Fibroblast of the conjunctiva (primary cell): ENCODE data around the gene MFAP2.
"Not testable (repeated sequence)": the region's sequence is repeated elsewhere in the genome, so short reads cannot be mapped to it uniquely, and the experiment has no call there.

Experiments used
- DNase-seq: peaks from one replicate; pipeline ENCODE4 v3.0.0-alpha.2; 2010; ENCODE audit warnings: low read depth

The MFAP2 gene

GRCh38 chr1:16929146-16930041 is 51.0 kb downstream of the MFAP2 start:
- not testable (repeated sequence) for DNase-seq

DNA sequence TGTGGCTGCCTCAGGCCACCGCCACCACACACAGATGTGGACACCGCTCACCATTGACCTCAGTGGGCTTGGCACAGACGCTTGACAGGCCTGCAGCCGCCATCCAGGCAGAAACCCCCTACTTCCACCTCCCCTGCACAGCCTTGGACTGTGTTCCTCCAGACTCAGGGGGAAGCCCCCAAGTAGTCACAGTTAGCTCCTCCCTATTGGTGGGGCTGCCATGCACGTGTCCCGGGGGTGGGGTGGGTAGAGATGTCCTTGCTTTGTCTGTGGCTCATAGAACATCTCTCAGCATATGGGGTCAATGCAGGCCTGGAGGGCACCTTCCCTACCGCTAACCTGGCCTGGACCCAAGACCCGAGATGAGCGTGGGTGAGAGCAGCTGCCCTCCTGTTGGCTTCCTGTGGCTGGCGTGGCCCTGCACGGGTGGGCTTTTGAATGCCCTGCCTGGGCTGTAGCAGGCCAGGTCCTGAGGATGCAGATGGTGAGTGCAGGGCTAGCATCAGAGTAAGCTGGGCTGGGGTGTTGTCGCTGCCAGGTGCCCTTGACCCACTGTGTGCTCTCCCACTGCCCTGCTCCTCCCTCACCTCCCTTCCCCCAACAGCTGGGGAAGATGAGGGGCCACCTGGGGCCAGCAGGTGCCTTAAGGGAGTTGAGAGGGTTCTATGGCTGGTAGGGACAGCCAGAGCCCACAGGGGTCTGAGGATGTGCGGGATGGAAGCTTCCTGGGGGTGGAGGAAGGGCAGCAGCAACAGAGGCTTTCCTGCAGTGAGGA is 52.5 kb downstream of the MFAP2 start:
- DNase-seq: no peak

DNA sequence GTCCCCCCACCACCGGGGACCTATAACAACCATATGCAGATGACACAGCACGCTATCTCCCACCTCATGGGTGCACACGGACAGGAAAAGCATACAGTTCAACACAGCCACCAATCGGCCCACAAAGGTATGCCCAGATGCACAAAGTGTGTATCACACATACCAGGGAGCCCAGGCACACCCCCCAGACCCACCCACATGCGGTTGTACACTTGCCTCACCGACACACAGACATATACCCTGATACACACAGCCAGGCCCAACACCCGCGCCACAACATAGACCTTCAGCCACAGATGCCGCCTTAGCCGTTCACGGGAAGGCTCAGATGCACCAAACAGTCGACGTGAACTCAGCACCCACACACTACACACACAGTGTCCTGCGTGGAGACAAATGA is 53.2 kb downstream of the MFAP2 start:
- no peak for DNase-seq

- no peak for DNase-seq
Observed at GRCh38 chr1:16926491-16927073, 53.8 kb downstream of the MFAP2 start.

DNA sequence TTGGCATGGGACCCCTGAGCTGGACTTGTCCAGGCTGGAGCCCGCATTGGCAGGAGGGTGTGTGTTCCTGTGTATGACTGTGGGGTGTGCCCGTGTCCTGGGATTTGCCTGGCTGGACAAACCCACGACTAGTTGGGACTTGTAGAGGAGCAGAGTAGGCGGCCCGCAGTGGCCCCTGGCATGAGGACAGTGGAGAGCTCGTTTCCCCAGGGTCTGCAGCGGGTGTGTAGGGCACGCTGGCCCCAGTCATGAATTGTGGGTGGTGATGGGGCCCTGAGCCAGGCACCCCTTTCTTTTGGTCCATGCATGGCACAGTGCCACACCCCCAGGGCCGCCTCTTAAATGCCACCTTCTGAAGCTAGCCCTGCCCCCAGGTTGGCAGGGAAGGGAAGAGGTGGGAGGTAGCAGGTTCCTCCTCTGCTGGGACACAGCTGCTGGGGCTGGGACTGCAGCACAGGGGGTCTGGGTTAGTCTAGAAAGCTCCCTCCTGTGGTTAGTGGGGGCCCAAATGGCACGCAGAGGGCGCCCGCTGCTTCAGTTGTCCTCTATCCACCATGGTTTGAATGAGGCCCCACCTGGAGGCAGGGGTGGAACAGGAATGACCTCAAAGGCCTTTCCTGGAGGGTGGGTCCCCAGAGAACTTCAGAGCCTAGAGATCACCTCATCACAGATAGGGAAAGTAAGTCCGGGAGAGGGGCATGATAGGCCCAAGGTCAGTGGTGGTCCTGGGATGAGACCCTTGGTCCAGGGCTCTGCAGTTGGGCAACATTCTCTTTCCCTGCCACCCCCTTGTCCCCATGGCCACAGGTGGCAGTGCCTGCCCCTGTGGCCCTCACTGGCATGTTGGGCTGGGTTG is 54.6 kb downstream of the MFAP2 start:
- no peak for DNase-seq

DNA sequence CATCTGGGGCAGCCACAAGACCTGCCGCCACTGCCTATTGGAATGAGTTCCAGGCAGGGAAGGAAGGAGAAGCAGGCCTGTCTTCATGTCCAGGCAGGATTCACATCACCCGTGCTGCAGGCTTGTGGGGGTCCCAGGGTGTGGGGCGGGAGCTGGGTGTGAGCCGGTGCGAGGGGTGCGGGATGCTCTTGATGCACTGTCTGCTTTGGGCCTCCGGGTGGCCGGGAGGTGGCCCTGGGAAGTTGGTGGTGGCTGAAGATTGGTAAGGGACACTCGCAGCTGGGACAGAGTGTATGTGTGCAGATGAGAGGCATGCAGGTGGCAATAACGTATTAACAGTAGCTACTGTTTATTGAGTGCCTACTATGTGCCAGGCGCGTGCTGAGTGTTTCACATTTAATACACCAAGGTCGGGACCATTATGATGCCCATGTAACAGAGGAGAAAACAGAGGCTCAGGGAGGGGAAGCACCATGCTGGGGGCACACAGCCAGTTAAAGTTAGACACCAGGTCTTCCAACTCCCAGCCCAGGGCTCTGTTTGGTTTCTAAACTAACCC is 55.4 kb downstream of the MFAP2 start:
- DNase-seq: no peak
